Astrocyte of the spinal cord (primary cell): Measurements from ENCODE around the gene PTX3.

Source experiments
- DNase-seq: peaks from one replicate; pipeline ENCODE4 v3.0.0; 2011; ENCODE audit warnings: low read depth, low spot score
- H3K4me3 ChIP-seq: 2 replicates; pipeline ENCODE4 v1.5.1; 2011; ENCODE audit warnings: low read depth, mild to moderate bottlenecking, low read length, moderate library complexity
- in situ Hi-C: cut with HindIII; loops from 2 replicates; pipeline ENCODE4 v1.10.0; 2017; ENCODE audit warnings: low sequenced_read_pairs
- TF ChIP-seq, protein P1 (sequence below): IDR thresholded peaks from 2 replicates; pipeline ENCODE4 v1.5.1; 2012; ENCODE audit warnings: low read depth, mild to moderate bottlenecking, low read length, inconsistent platforms

PTX3 gene

DNA sequence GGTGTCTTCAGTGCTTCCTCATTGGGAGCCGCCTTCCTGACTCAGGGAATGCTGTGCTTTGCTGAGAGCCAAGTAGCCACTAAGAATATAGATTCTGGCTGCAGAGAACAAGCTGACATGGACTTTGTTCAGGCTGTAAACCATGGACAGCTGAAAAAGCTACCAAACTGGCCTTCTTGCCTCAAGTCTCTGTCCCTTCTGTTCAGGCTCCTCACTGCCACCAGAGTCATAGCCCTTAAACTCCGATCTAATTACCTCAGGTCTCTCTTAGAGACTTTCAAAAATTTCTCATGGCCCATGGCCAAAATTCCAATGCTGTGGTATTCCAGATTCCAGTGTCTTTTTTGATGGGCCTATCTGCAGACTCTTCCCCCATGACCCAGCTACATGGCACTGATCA is 19.4 kb upstream of the PTX3 start:
- in situ Hi-C loops = no loop called here
- DNase-seq = no peak
- H3K4me3 ChIP-seq = no peak overlapping the region
- TF ChIP-seq, protein P1, sequence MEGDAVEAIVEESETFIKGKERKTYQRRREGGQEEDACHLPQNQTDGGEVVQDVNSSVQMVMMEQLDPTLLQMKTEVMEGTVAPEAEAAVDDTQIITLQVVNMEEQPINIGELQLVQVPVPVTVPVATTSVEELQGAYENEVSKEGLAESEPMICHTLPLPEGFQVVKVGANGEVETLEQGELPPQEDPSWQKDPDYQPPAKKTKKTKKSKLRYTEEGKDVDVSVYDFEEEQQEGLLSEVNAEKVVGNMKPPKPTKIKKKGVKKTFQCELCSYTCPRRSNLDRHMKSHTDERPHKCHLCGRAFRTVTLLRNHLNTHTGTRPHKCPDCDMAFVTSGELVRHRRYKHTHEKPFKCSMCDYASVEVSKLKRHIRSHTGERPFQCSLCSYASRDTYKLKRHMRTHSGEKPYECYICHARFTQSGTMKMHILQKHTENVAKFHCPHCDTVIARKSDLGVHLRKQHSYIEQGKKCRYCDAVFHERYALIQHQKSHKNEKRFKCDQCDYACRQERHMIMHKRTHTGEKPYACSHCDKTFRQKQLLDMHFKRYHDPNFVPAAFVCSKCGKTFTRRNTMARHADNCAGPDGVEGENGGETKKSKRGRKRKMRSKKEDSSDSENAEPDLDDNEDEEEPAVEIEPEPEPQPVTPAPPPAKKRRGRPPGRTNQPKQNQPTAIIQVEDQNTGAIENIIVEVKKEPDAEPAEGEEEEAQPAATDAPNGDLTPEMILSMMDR = no peak

DNA sequence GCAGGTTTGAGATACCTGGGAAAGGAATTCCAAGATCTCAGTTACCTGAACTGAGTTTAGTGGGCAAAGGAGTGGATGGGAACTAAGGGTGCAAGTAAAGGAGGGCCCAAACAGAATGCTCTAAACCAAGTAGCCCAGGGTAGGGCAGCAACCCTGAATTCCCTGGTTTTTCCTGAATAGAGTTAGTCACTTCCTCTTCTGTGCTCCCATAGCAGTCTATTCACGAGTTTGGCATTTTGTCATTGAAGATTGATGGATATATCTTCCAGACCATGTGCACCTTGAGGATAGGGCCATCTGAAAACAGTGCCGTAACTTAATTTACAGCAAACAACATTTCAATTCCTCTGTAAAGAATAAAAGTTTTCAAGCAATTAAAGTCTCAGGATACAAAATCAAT is 18.5 kb upstream of the PTX3 start:
- H3K4me3 ChIP-seq = no peak overlapping the region
- TF ChIP-seq, protein P1 = no peak
- in situ Hi-C loops = no loop called here
- no peak for DNase-seq

DNA sequence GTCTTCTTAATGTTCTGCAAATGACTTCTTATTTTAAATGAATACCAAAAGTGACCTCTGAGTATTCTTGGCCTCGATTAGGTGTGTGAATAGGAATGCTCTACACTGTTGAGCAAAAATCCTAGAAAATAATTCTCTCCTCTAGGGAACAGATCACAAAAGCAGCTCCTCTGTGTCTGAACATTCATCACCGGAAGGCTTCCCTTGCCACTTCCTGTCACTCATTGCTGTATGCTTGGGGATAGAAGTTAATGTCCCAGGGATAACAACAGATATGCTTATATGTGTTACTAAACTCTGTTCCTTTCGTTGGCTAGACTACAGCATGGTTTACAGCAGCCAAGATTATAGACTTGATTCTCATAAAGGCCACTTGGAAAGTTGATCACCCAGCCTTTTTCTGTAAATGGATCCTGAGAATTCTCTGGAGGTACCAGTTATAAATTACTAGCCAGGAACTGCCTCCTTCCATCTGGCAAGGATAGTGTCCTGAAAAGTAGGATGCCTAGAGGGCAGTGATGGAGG is 16.0 kb upstream of the PTX3 start:
- in situ Hi-C loops = no loop called here

DNA sequence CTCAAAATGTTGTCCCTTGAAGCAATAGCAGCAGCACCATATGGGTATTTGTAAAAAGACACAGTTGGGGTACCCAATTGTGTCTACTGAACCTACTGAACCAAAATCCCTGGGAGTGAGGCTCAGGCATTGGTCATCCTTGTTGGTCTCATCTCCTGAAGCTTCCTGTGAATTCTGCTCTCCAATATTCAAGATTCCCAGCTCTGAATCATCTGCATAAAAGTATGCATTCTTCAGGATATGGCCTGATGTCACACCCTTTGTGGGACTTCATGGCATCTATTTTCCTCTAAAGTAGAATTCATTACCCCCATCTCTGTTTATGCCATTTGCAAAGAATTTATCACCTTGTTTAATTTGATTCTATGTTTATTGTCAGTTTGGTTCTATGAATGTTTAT is 13.3 kb upstream of the PTX3 start:
- in situ Hi-C loops = no loop called here
- TF ChIP-seq, protein P1 = no peak
- H3K4me3 ChIP-seq = no peak overlapping the region
- DNase-seq = no peak

More for the DNA sequence above, 16.0 kb upstream of the PTX3 start:
- TF ChIP-seq, protein P1 = no peak
- DNase-seq = no peak
- no peak overlapping the region for H3K4me3 ChIP-seq

DNA sequence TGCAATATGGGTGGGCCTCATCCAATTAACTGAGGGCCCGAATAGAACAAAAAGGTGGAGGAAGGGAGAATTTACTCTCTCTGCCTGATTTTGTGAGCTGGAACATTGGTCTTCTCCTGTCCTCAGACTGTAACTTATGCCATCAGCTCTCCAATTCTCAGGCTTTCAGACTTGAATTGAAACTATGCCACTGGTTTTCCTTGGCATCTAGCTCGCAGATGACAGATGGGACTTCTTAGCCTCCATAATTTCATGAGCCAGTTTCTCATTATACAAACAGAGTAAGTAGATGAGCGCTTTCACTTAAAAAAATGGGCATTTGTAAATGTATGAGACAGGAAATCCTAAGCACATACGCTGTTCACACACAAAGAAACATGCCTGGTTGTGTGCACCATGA is 8.7 kb upstream of the PTX3 start:
- H3K4me3 ChIP-seq = no peak overlapping the region
- TF ChIP-seq, protein P1 = no peak
- DNase-seq = no peak
- in situ Hi-C loops = no loop called here

DNA sequence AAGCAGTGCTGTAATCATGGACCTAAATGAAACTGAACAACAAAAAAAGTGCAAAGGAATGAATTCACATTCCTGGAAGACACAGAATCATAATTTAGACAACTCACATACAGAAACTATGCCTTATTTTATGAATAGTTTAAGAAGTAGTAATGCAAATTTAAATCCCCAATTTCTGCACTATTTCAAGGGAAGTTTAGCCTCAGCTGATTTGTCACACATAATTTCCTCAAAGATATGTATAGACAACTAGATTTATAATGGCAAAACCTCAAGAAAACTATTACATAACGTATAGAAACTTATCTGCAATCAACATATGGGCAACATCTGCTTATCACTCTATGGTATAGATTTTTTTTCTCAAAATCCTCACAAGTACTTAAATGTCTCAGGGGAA is 7.8 kb upstream of the PTX3 start:
- no peak for DNase-seq
- H3K4me3 ChIP-seq = no peak overlapping the region
- in situ Hi-C loops = no loop called here
- TF ChIP-seq, protein P1 = no peak

DNA sequence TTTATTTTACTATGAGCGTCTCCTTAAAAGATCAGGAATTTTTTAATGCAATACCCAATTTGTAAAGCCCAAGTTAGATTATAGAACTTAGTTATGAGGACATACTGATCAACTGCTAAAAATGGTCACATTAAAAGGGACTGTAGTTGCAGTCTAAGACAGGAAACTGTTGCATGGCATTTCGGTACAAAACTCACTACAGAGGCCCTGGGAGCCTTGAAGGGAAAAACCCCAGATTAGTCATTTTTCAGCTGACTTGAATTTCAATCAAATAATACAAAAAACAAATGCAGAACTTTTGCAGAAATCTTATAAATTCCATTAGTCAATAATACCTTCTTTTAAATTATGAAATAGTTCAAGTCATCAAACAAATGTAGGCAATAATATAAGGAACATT is 6.9 kb upstream of the PTX3 start:
- DNase-seq = no peak
- no peak overlapping the region for H3K4me3 ChIP-seq
- in situ Hi-C loops = no loop called here
- TF ChIP-seq, protein P1 = no peak
